Measurements from ENCODE around the gene ADAT2. TPM values are rescaled to one million over a fixed set of nuclear protein-coding genes. Genes with fewer than 3 reads are reported as not detected.
A peak's percentile ranks its signal among the peaks of the same experiment; 100 is the strongest.
"Not testable (repeated sequence)": the region's sequence is repeated elsewhere in the genome, so short reads cannot be mapped to it uniquely, and the experiment has no call there.

Gene ADAT2
- 30.7 TPM for polyA plus RNA-seq (ENCODE audit: insufficient read length)
- long read RNA-seq, donor 1, partial matches to known transcripts = 6 of 7 reads
- long read RNA-seq, donor 1, other reads (novel, unspliced or antisense) = 0 of 7 reads
- long read RNA-seq, donor 2, full-length matches to known transcripts = 2 of 18 reads
- long read RNA-seq, donor 2, partial matches to known transcripts = 16 of 18 reads
- long read RNA-seq, donor 2, other reads (novel, unspliced or antisense) = 0 of 18 reads
- long read RNA-seq, donor 3, partial matches to known transcripts = 0 of 6 reads
- long read RNA-seq, donor 3, other reads (novel, unspliced or antisense) = 5 of 6 reads
- long read RNA-seq, donor 4 = 0 reads
- long read RNA-seq, donor 5, full-length matches to known transcripts = 7 of 7 reads
- long read RNA-seq, donor 5, partial matches to known transcripts = 0 of 7 reads
- long read RNA-seq, donor 5, other reads (novel, unspliced or antisense) = 0 of 7 reads
- long read RNA-seq, donor 6 = 0 reads
- long read RNA-seq, donor 7, full-length matches to known transcripts = 2 of 10 reads
- long read RNA-seq, donor 7, partial matches to known transcripts = 0 of 10 reads
- long read RNA-seq, donor 7, other reads (novel, unspliced or antisense) = 8 of 10 reads
- long read RNA-seq, donor 8 = 0 reads

DNA sequence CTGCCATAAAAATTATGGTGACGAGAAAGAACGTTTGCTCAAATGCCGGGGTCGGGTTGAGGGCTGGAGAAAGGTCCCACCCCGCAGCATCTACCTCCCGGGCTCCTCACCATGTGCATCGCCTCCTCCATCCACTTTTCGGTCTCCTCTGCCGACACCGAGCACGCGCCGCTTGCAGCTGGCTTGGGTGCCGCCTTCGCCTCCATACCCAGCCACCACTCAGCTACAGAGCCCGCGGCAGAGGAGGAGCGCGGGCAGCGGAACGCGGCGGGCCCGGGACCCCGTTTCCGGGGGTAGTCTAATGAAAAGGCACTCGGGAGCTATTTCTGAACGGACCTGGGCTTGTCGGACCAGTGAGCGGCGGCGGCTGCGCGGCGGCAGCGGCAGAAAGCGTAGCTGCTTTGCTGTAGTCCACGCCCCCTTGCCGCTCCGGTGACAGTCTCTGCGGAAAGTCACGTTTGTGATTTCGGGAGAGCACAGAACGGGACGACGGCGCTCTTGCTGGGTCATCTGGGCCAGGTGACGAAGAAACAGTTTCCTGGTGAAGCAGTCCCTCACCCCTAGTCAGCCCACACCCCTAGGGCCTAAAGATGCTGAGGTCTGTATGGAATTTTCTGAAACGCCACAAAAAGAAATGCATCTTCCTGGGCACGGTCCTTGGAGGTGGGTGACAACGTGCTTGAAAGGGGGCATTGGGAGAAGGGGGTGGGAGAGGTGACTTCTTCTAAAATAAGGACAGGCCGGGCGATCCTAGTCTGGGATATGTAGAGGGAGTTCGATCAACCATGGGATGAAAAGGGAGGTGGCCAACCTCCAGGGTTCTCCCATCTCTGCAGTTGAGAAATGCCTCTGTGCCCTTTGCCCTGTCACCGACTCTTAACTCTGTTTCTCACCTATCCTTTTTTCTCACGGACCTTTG, at the start of gene ADAT2, which contains the start of gene PEX3:
TSS of gene ADAT2 (minus strand) at position 243 of the 919 bp plus-strand sequence. CDS start at position 206, 37 bp downstream.
TSS of gene PEX3 (plus strand) at position 353 of the 919 bp plus-strand sequence. CDS start at position 591, 238 bp downstream.
- DNase-seq = peak; percentile 90

DNA sequence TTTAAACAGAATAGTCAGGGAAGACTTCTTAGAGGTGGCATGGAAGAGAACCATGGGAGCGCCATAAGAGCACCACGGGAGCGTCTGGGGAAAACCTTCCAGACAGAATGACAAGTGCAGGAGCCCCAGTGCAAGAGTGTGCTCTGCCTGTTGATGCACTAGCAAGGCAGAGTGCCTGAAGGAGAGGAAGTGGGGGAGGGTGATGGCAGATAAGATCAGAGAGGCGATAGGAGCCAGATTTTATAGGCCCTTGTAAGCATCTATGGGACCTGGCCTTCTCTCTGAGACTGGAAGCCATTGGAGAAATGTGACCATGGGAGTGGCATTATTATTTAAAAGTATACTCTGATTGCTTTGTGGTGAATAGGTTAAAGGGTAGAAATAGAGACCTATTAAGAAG, 47.9 kb upstream of the ADAT2 start:
- no peak for DNase-seq

DNA sequence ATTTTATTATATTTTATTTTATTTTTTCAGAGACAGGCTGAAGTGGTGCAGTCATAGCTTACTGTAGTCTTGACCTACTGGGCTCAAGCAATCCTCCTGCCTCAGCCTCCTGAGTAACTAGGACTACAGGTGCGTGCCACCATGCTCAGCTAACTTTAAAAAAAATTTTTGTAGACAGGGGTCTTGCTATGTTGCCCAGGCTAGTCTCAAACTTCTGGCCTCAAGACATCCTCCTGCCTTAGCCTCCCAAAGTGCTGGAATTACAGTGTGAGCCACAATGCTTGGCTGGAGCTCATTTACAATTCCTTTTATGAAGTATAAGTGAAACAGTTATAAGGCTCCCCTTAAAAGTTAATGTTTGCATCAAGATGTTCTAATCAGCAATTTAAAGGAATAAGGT, 46.5 kb upstream of the ADAT2 start:
- no peak for DNase-seq

DNA sequence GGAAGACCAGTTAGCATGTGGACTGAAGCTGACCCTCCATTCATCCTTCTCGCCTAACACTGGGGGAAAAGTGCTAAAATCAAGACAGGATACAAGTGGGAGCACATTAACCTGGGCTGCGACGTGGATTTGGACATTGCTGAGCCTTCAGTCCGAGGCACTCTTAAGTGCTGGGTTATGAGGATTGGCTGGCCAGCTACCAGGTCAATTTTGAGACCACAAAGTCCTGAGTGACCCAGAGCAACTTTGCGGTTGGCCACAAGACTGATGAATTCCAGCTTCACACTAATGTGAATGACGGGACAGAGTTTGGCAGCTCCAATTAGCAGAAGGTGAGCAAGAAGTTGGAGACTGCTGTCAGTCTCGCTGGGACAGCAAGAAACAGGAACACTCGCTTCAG, 40.3 kb upstream of the ADAT2 start:
- no peak for DNase-seq

DNA sequence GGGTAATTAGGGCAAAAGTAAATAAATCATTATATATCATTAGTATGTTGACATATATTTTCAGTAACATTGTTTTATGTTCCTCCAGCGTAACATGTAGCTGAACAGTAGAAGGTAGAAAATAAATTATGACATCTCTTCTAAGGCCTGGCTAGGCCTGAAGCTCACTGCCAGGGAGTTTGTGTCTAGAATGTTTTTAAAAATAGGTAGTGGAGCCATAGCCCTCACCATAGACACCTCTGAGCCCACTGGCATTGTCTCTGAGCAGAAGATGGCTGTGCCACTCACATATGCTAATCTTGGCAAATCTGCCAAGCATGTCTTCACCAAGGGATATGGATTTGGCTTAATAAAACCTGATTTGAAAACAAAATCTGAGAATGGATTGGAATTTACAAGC, 39.7 kb upstream of the ADAT2 start:
- DNase-seq = no peak

DNA sequence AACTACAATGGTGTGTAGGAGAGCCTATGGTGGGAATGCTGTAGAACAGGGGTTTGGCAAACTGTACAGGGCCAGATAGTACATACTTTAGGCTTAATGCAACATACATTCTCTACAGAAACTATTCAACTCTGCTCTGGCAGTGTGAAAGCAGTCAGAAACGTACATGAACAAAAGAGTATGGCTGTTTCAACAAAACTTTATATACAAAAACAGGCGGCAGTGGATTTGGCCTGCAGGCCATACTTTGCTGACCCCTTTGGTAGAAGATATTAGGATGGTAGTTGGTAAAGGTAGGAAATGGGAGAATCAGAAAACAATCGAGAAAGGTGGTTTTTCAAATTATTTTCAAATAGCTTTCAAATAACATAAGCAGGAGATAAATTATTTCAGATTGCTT, 36.3 kb upstream of the ADAT2 start:
- no peak for DNase-seq

DNA sequence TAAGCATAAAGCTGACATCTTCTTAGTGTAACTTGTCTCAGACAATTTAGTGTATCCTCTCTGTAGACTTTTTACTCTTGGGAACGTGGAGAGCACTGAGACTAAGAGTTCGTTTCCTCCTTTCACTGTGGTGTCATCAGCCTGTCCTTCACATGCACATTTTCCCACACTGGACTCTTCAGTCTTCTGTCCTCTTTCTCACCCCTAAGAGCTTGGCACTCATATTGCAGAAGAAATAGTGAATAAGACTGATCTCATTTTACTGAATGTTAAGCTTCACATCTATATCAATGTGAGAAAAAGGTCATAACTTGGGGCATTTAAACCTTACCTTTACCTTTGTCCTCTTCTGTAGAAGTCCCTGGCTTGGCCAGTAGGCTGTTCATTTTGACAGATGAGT, 35.5 kb upstream of the ADAT2 start:
- no peak for DNase-seq

DNA sequence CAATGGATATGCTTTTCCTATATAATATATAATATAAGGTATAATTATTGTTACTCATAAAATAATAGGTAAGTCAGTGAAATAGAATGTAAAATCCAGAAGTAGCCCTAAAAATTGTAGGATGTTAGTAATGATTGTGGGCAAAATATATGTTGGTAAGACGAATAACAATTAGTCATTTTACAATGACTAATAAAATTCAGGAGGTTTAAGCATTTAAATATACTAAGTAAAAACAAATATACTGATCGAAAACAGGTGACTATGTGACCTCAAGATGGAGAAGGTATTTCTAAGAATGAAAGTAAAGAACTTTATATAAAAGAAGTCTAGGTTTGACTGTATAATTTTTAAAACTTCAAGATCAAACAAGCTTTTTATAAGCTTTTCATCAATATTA, 32.1 kb upstream of the ADAT2 start:
- no peak for DNase-seq

DNA sequence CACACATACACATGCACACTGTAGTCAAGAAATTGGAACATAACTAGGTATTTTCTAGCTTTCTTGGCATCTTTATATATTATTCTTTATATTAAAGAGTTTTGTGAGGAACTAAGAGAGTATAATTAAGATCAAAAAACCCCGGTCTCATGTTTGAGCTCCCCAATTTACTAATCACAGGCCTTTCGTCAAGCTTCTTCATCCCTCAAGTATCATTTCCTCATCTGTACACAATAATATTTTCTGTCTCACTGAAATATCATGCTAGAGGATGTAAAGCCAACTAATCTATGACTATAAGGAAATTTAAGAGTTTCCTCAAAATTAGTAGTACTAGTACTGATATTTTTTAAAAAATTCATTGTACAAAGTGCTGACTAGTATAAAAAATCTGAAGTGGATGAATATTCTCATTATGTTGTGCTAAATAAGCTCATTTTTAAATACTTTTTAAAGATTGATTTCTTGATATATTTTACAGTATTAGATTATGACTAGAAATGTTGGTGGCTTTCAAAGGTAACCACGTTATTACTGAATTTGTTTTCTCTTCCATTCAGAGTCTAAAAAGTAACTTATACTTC, 28.1 kb upstream of the ADAT2 start:
- no peak for DNase-seq

DNA sequence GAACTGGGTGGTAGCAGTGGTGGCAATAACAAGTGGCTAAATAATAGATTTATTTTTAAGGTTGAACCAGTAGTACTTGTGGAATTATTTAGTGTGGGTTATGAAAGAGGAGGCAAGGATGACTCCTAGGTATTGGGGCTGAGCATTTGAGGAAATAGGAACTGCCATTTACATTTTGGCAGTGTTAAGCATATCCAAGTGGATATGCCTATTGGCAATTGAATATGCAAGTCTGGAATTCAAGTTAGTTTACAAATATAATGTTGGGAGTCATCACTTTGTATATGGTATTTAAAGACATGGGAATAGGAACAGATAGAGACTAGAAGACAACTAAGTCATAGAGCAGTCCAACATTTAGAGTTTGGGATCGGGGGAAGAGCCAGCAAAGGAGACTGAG, 26.1 kb upstream of the ADAT2 start:
- DNase-seq = no peak

DNA sequence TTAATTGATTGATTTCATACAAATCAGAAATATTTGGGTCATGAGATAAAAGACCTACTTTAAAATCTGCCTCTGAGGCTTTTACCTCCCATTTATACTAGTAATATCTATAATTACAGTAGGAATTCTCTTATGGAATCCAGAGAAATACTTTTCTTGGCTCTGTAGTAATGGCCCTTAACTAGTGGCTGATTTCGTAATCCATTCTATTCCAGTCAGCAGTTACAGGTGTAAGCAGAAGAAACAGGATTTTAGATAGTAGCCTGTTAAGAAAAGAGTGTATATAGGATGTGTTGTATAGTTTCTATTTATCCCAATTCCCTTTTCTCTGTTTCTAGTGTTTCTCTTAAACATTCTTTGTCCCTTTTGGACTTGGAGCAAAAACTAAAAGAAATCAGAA, 21.3 kb upstream of the ADAT2 start:
- DNase-seq = no peak

DNA sequence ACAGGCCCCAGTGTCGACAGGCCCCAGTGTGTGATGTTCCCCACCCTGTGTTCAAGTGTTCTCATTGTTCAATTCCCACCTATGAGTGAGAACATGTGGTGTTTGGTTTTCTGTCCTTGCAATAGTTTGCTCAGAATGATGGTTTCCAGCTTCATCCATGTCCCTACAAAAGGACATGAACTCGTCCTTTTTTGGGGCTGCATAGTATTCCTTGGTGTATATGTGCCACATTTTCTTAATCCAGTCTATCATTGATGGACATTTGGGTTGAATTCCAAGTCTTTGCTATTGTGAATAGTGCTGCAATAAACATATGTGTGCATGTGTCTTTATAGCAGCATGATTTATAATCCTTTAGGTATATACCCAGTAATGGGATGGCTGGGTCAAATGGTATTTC, 18.3 kb upstream of the ADAT2 start:
- not testable (repeated sequence) for DNase-seq

DNA sequence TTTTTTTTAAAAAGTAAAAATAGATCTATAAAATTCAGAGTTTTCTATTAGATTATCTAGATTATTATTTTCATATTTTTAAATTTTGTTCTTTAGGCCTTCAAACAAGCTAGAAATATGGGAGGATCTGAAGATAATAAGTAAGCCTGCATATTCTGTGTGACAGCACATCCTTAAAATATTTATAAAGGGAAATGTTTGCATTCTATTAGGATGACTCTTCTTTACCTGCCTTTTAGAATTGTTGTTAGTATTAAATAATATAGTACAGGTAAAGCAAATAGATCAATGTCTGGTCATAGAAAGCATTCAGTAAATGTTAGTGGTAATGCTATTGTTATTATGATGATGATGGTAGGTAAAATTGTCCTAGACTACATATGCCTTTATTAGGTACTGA, 17.5 kb upstream of the ADAT2 start:
- no peak for DNase-seq

DNA sequence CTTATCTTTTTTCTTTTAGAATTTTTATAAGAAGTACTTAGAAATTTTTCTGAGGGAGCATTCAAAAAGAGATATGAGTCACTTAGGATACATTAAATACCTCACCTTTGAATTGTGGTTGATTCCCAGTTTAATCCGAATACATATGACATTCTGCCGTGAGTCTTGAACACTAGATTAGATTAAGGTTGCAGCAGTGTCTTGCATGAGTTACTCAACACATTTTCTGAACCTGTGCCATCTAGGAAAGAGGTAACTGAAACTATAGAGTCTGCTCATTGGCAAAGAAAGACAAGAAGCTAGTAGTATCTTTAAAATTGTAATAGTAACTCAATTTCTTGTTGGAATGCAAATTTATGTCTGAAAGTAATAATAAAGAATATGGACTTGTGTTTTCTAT, 15.1 kb upstream of the ADAT2 start:
- DNase-seq = no peak

DNA sequence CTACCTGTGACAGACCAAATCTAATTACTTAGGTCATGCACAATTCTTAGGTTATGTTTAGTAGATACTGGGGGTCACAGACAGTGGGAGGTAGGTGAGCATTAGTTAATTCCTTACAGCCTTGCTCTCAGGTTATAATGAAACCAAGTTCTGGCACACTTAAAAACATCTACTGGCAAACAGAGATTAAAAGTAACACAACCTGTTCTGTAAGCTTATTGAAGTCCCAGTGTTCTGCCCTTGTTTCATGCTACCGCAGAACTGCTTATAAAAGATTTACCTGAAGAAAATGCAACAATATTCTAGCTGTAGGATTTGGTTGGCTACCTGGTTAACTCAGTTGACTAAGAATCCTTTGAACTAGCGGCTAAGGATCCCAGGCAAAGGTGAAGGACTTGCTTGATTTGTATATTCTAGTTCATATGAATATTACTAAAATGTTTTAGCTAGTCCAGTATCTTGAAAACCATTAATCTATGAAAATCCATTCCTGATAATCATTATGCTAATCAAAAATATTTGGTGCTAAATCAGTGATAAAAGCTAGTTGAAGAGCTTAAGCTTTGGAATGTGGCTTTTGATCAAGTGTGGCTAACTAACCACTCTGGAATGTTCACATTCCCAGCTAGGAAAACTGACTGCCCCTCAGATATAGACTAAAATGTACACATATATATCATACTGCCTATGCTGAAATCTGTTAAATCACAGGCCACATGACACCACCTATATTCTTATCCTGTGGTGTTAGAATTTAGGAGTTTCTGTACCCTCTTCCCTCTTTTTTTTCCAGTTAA, 7.3 kb upstream of the ADAT2 start:
- DNase-seq = peak; percentile 8

DNA sequence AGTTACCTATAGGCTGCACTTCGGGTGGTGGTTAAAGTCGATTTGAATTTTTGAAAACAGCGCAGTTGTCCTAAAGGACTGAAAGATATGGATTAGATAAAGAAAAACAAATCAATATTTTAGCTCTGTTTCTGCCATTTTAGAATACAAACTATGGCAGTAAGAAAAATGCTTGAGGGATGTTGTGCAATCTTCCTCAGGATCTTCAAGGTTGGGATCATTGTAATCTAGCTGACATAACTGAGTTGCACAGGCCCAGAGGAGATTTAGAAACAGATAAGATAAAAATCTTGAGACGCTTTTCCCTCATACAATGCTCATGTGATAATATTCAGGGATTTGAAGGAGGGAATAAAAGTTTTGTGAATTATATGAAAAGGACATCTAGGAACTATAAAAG, 1.0 kb upstream of the ADAT2 start:
- no peak for DNase-seq

DNA sequence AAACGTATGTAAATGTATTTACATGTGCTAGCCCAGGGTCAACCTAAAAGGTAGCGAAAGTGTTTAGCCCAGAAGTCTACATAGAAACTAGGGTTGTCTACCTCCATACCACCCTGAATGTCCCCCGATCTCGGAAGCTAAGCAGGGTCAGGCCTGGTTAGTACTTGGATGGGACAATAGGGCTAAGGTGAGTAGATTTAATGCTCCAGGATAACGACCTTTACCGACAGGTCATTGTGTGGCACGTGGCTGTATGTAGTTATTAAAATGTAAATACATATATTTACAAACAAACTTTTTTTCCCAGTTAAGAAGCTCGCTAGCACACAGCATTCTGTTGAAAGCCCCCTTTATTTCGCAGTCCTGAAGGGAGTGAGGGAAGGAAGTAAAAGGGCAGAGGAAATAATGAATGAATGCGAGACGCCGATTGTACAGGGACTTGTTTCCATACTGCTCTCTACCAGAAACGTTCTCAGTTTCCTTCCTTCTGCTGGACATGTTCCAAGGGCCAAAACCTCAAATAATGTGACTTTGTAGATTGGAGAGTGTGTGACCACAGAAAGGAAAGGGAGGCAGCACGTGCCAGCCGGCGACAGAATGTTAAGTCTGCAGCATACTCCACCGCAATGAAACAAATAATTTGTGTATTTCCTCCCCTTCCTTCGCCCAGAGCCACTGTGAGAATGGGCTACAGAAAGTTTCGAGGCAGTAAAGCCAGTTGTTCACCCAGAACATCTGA, 612 bp downstream of the ADAT2 start:
- DNase-seq = peak; percentile 28

DNA sequence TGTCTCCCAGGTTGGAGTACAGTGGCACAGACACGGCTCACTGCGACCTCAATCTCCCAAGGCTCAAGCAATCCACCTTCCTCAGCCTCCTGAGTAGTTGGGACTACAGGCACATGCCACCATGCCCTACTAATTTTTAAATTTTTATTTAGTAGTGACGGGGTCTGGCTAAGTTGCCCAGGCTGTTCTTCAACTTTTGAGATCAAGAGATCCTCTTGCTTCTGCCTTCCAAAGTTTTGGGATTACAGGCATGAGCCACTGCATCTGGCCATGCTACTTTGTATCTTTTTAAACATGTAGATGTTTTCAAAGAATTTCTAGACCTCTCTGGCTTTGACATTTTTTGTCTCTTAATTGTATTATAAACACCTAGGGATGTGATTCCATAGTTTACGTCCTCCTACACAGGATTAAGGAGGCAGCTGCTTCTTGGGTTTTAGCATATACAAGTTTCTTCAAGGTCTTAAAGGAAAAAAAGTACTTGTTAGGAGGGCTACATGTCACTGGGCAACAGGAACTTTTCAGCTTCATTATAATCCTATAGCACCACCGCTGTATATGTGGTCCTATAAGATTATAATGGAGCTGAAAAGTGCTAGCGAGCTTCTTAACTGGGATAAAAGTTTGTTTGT, 1.3 kb downstream of the ADAT2 start:
- DNase-seq = no peak

DNA sequence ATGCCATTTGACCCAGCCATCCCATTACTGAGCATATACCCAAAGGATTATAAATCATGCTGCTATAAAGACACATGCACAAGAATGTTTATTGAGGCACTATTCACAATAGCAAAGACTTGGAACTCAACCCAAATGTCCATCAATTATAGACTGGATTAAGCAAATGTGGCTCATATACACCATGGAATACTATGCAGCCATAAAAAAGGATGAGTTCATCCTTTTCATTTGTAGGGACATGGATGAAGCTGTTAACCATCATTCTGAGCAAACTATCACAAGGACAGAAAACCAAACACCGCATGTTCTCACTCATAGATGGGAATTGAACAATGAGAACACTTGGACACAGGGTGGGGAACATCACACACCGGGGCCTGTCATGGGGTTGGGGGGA, 2.6 kb downstream of the ADAT2 start:
- DNase-seq = not testable (repeated sequence)

DNA sequence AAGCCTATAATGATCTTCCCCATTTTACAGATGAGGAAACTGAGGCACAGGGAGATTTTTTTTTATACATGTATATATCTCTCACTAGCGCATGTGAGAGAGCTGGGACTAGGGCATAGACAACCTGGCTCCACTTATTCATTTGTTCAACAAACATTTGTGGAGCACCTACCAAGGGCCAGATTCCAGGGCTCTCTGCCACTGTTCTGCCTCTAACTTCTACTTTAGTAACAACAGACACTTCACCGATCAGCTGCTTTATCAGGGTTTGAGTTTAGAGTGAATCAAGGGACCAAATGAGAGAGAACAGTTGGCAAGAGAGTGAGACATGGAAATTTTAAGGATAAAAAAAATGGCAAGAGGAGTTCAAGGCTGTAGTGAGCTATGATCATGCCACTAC, 7.4 kb downstream of the ADAT2 start:
- no peak for DNase-seq
